IPS-18c (cell line): Measurements from ENCODE around the gene EEF1AKMT2.

ENCODE experiments used
- H3K4me3 ChIP-seq: 2 replicates; pipeline ENCODE4 v1.7.0; 2013; ENCODE audit warnings: low read depth, mild to moderate bottlenecking, low read length, moderate library complexity; ENCODE audit not compliant: insufficient read depth
- H3K9me3 ChIP-seq: one replicate; pipeline ENCODE4 v1.6.1; 2013; ENCODE audit warnings: mild to moderate bottlenecking, low read length, moderate library complexity; ENCODE audit not compliant: control insufficient read depth, insufficient read depth

EEF1AKMT2 gene

DNA sequence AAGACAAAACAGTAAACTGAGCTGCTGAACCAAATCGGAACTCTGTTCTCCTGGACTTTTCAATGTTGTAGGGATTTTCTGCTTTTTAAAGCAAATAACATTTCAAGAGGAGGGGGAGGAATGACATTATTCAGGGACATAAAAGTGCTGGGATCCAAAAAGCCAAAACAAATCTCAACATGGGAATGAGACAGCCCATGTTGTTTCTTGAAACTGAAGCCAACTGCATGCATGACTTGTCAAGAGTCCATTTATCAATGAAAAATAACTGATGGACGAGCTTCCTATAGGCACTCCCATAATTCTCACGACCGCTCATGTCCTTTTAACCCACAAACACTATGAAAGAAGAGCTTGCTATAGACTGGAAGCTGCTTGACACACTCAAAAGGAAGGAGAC lies 75.3 kb downstream of the EEF1AKMT2 start:
- H3K4me3 ChIP-seq = no peak overlapping the region
- no peaks in the 10 kb centered on the region for H3K9me3 ChIP-seq

GRCh38 chr10:124715439-124715838 lies 76.2 kb downstream of the EEF1AKMT2 start:
- H3K4me3 ChIP-seq = no peak overlapping the region
- no peaks in the 10 kb centered on the region for H3K9me3 ChIP-seq

GRCh38 chr10:124713679-124714255 lies 77.9 kb downstream of the EEF1AKMT2 start:
- Histone ChIP-seq H3K9me3 (no peaks in the 10 kb centered on the region), H3K4me3 (no peak overlapping the region)

DNA sequence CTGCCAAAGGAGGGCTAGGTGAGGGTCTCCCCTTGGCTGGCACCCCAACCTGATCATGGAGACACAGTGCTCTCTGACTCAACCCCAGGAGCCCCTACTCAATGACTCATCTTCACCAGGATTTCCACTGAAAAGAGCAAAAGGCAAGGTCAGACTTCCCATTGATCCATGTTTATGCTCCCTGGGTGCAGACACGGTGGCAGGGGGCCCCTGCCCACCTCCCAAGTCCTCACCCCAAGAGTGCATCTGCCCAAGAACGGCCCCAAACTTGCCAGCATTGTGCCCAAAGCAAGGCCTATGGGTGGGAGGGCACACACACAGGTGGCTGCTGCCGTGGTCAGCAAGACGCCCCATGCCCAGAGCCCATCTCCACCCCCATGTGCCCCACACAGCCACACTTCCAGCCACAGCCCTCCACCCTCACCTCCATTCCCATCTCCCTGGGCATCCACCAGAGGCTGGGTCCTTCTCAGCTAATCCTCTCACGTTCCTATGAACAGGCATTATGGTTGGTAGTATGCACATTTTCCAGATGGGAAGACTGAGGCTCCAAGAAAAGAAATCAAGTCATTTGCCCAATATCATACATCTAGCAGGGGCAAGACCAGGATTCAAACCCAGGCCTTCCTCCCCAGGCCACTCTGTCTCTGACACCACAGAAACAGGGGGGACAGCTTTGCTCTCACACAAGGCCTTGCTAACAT lies 78.8 kb downstream of the EEF1AKMT2 start:
- Histone ChIP-seq H3K9me3 (no peaks in the 10 kb centered on the region), H3K4me3 (no peak overlapping the region)

GRCh38 chr10:124711145-124711544 lies 80.5 kb downstream of the EEF1AKMT2 start:
- Histone ChIP-seq H3K4me3 (no peak overlapping the region), H3K9me3 (no peaks in the 10 kb centered on the region)

DNA sequence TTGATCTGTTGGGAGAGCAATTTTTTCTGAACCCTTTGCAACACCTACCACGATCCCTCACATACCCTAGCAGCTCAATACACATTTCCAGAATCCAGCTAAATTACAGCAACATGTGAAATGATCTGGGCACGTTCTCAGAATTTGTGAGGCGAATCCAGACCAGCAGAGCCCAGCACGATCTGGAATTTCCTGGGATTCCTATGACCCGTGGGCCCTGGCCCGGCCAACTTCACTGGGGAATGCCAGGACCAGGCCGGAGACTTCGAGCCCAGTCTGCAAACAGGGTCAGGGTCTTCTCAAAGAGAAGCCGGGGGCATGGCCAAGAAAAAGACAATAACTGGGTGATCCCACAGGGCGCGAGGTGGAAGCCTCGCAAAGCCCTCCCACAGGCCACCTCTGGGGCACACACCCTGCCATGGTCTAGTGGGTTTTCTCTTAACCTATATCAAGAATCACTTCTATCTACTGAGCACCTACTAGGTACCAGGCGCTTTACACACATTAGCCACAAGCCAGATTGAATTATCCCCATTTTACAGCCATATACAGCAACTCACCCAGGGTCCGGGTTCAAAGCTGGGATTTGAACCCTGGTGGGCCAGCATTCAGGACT lies 81.3 kb downstream of the EEF1AKMT2 start:
- no peak overlapping the region for H3K4me3 ChIP-seq
- no peaks in the 10 kb centered on the region for H3K9me3 ChIP-seq

- Histone ChIP-seq H3K9me3 (no peaks in the 10 kb centered on the region), H3K4me3 (no peak overlapping the region)
Observed at GRCh38 chr10:124709861-124710260, 81.8 kb downstream of the EEF1AKMT2 start.

DNA sequence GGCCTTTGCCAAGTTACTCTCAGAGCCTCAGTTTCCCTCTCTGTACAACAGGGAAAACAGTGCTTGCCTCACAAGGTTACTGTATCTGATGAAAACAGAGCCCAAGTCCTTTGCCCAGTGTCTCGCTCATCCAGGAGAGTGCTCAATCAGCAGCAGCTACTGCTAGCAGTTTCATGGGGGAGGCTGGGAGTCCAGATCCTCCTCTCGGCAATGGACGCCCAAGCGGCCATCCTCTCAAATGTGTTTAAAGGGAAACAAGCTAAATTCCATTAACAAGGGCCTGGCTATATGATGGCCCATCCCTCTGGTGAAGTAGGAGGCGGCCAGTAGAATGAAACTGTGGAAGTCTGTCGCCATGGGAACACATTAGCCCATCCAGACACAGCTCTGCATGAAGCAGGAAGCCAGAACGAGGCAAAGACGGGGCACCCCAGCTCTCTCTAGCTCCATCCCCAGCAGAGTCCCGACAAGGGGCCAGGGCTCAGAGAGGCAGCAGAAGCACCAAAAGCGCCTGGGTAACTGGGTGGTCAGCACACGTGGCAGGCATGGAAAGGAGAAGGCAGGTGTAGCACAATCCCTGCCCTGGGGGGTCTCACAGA lies 82.7 kb downstream of the EEF1AKMT2 start:
- no peaks in the 10 kb centered on the region for H3K9me3 ChIP-seq

DNA sequence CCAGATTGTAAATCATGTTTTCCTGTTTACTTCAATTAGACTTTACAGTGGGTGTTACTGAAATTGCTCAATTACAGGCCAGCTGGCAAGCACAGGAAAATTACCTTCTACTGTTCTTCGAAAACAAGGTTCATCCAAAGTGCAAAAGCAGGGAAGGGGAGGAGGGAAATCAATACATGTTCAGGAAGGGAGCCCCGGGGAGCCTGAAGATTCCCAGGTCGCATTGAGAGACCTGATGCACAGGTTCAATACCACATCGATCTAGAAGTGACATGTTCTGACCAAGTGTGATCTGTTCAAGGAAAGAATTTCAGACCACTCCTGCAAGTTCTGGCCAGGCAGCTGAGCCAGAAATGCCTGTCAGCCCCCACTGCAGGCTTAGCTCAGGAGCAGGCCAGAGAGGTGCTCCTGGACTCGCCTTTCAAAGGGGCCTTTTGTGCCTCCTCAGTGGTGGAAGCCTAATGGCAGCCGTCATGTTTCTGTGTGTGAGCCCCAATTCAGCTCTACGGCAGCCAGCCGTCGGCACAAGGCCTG lies 83.4 kb downstream of the EEF1AKMT2 start:
- Histone ChIP-seq H3K4me3 (no peak overlapping the region), H3K9me3 (no peaks in the 10 kb centered on the region)

More for the DNA sequence above, 82.7 kb downstream of the EEF1AKMT2 start:
- no peak overlapping the region for H3K4me3 ChIP-seq
